K562 (cell line): Measurements from ENCODE around the gene IRGQ. TPM values are rescaled to one million over a fixed set of nuclear protein-coding genes. Genes with fewer than 3 reads are reported as not detected.
A peak's percentile ranks its signal among the peaks of the same experiment; 100 is the strongest.

Source experiments
- ELF2 ChIP-seq: fragments of 250-450 bp; sonication (Bioruptor Pico); IDR thresholded peaks from 2 replicates; pipeline ENCODE4 v1.5.0; 2021; ENCODE audit warnings: mild to moderate bottlenecking
- KDM5B ChIP-seq: fragments of 200-600 bp; sonication (generic); IDR thresholded peaks from 2 replicates; pipeline ENCODE4 v1.6.1; 2012; ENCODE audit warnings: low read depth, mild to moderate bottlenecking, moderate library complexity, low read length, control low read depth, inconsistent platforms; ENCODE audit not compliant: insufficient replicate concordance
- PHF8 ChIP-seq: fragments of 200-600 bp; sonication (generic); IDR thresholded peaks from 2 replicates; pipeline ENCODE4 v1.6.1; 2012; ENCODE audit warnings: mixed run types, mild to moderate bottlenecking, inconsistent platforms, low read length, moderate library complexity, borderline replicate concordance
- POLR2AphosphoS5 ChIP-seq: IDR thresholded peaks from 2 replicates; pipeline ENCODE4 v1.6.1; 2011; ENCODE audit warnings: mild to moderate bottlenecking, low read depth, low read length, moderate library complexity; ENCODE audit not compliant: control insufficient read depth, insufficient read depth
- RB1 ChIP-seq: fragments of 450-650 bp; IDR thresholded peaks from 2 replicates; pipeline ENCODE4 v1.6.1; 2017; ENCODE audit warnings: low read depth, mild to moderate bottlenecking
- TAF1 ChIP-seq: IDR thresholded peaks from 2 replicates; pipeline ENCODE4 v1.6.1; 2011; ENCODE audit warnings: mild to moderate bottlenecking, low read length, moderate library complexity; ENCODE audit not compliant: insufficient read depth, control insufficient read depth, severe bottlenecking; ENCODE audit errors: extremely low read depth
- THRB ChIP-seq: fragments of 450-650 bp; formaldehyde crosslinking; conservative IDR thresholded peaks from 2 replicates; pipeline ENCODE4 v1.4.0; 2022; ENCODE audit warnings: mild to moderate bottlenecking, missing genetic modification characterization
- ZFP36 ChIP-seq: fragments of 150-350 bp; IDR thresholded peaks from 2 replicates; pipeline ENCODE4 v1.6.1; 2018; ENCODE audit warnings: low read length, low read depth; ENCODE audit not compliant: partially characterized antibody
- ZNF224 ChIP-seq: sonication (generic); formaldehyde crosslinking; IDR thresholded peaks from 2 replicates; pipeline ENCODE4 v1.8.0; 2022; ENCODE audit warnings: mild to moderate bottlenecking, missing genetic modification reagents
- ZNF354B ChIP-seq: fragments of 250-450 bp; sonication (Bioruptor Pico); IDR thresholded peaks from 2 replicates; pipeline ENCODE4 v1.4.0; 2020
- polyA plus RNA-seq, 8 experiments: library from polyadenylated mRNA; depleted of rRNA in 4 of 8; stranded (reverse) in 5 of 8; unstranded in 3 of 8; fragments of >200 nt; fragmentation: Nextera tagmentation in 2 of 8; fragmentation: Illumina TruSeq in 1 of 8; extraction: Ambion mirVana in 2 of 8; extraction: Trizol in 1 of 8; gene quantifications; 2 replicates each; pipeline versions ENCODE4 v1.2.1 to v1.2.3, GENCODE V29; 2011 to 2014; ENCODE audit warnings: inconsistent platforms in 1 of 8, missing spikeins in 1 of 8
- total RNA-seq, 7 experiments: library from RNA; depleted of rRNA in 6 of 7; stranded (reverse); fragments of >200 nt in 6 of 7; fragmentation: Illumina TruSeq in 2 of 7; extraction: Trizol in 2 of 7; gene quantifications; 2 replicates each; pipeline versions ENCODE4 v1.2.1 to v1.2.3, GENCODE V29; 2011 to 2021; ENCODE audit warnings: low replicate concordance in 1 of 7
- TF ChIP-seq, protein P1 (sequence below): fragments of 250-450 bp; sonication (Bioruptor Pico); IDR thresholded peaks from 2 replicates; pipeline ENCODE4 v1.8.0; 2022; ENCODE audit warnings: moderate library complexity, mild to moderate bottlenecking, inconsistent platforms
- TF ChIP-seq, protein P2 (sequence below), 2 experiments: IDR thresholded peaks; 2 replicates each; pipeline ENCODE4 v1.6.1; 2012; ENCODE audit warnings: improper control_type of control experiment in 2 of 2, low read depth in 2 of 2, low read length in 2 of 2, borderline replicate concordance in 1 of 2

The IRGQ gene
- total and polyA plus RNA-seq, 9 of the 15 experiments (the other 6 are each of a cell fraction or from before 2014, with no cell fraction given): 3.5 to 19.2 (median 7.9) TPM

DNA sequence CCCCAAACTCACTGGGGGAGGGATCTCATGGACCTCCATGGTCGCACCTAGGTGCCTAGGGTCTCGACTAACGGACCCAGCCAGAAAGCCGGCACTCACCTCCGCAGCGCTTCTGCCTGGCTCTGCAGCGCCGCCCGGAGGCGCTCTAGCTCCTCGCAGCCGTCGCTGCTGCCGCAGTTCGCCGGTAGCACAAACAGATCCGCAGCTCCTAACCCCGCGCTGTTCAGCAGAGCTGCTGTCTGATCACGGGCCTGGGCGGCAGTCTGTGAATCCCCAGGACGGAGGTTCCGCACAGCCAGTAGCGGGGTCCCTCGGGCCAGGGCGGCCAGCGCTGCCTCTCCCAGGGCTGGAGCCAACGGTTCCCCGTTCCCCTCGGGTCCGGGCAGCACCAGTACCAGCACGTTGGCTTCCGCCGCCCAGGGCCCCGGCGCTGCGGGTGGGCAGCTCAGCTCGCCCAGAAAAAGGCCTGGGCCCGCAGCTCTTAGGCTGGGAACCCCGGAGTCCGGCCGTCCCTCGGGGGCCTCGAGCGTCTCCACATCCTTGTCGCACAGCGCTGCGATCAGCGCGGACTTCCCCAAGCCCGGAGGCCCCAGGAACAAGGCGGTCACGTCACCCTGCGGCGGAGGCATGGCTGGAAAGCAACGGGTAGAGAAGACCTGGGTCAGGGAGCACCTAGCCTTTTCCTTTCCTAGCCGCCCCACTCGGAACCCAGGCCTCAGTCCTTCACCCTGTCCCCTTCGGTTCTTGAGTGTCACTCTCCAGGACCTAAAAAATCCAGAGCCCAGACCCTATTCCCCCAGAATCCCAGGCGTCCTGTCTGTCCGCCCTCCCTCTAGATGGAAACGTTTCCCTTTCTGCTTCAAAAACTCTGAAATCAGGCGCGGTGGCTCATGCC, 977 bp downstream of the IRGQ start (continued):
- TF ChIP-seq POLR2AphosphoS5 (no peak), THRB (CRISPR knock-in tag) (no peak), RB1 (peak; percentile 56; the same call in 1 of the 2 replicates), TAF1 (peak; percentile 10), ZFP36 (peak; percentile 42), ZNF224 (CRISPR knock-in tag) (peak; percentile 17; the same call in 1 of the 2 replicates), PHF8 (peak; percentile 38; the same call in 1 of the 2 replicates), KDM5B (no peak), ZNF354B (CRISPR knock-in tag) (no peak), ELF2 (CRISPR knock-in tag) (no peak)
- TF ChIP-seq, protein P1, sequence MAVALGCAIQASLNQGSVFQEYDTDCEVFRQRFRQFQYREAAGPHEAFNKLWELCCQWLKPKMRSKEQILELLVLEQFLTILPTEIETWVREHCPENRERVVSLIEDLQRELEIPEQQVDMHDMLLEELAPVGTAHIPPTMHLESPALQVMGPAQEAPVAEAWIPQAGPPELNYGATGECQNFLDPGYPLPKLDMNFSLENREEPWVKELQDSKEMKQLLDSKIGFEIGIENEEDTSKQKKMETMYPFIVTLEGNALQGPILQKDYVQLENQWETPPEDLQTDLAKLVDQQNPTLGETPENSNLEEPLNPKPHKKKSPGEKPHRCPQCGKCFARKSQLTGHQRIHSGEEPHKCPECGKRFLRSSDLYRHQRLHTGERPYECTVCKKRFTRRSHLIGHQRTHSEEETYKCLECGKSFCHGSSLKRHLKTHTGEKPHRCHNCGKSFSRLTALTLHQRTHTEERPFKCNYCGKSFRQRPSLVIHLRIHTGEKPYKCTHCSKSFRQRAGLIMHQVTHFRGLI: no peak
- TF ChIP-seq, protein P2, sequence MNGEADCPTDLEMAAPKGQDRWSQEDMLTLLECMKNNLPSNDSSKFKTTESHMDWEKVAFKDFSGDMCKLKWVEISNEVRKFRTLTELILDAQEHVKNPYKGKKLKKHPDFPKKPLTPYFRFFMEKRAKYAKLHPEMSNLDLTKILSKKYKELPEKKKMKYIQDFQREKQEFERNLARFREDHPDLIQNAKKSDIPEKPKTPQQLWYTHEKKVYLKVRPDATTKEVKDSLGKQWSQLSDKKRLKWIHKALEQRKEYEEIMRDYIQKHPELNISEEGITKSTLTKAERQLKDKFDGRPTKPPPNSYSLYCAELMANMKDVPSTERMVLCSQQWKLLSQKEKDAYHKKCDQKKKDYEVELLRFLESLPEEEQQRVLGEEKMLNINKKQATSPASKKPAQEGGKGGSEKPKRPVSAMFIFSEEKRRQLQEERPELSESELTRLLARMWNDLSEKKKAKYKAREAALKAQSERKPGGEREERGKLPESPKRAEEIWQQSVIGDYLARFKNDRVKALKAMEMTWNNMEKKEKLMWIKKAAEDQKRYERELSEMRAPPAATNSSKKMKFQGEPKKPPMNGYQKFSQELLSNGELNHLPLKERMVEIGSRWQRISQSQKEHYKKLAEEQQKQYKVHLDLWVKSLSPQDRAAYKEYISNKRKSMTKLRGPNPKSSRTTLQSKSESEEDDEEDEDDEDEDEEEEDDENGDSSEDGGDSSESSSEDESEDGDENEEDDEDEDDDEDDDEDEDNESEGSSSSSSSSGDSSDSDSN (IDR thresholded peaks at IDR 0.05; ENCODE audit: borderline replicate concordance in 1 of 2, low read depth in 2 of 2, low read length in 2 of 2): 0 out of 4 replicates have a peak, but pooled peaks have one; percentile 30 to 48
